Esophagus squamous epithelium (tissue), 4 donors: ENCODE measurements around the gene KCTD5.
"Not testable (repeated sequence)": the region's sequence is repeated elsewhere in the genome, so short reads cannot be mapped to it uniquely, and the experiment has no call there.

Source experiments
- POLR2A ChIP-seq, 4 donors: fragments of 450-650 bp; IDR thresholded peaks; one replicate each; pipeline ENCODE4 v1.6.1; 2017; ENCODE audit warnings: antibody characterized with exemption in 4 of 4, mild to moderate bottlenecking in 4 of 4, moderate library complexity in 3 of 4
- TF ChIP-seq, protein P1 (sequence below), 6 experiments: fragments of 450-650 bp in 4 of 6; fragments of 200-600 bp in 2 of 6; sonication (generic) in 2 of 6; IDR thresholded peaks; one replicate each; pipeline ENCODE4 v1.5.1; 2016 to 2019; ENCODE audit warnings: antibody characterized with exemption in 6 of 6, mild to moderate bottlenecking in 4 of 6, moderate library complexity in 4 of 6

DNA sequence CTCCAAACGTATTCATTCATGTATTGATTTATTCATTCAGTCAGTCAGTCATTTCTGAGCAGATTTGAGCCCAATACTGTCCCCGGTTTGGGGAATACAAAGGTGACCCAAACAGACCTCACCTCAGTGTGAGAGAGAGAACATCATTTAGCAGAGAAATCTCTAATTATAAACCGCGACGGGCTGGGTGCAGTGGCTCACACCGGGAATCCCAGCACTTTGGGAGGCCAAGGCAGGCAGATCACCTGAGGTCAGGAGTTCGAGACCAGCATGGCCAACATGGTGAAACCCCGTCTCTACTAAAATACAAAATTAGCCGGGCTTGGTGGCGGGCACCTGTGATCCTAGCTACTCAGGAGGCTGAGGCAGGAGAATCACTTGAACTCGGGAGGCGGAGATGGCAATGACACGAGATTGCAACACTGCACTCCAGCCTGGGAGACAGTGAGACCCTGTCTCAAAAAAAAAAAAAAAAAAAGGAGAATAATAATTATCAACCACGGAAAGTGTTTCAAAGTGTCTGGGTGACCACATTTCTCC lies 39.4 kb downstream of the KCTD5 start:
- not testable (repeated sequence) for TF ChIP-seq POLR2A (IDR thresholded peaks at IDR 0.05)
- TF ChIP-seq, protein P1, sequence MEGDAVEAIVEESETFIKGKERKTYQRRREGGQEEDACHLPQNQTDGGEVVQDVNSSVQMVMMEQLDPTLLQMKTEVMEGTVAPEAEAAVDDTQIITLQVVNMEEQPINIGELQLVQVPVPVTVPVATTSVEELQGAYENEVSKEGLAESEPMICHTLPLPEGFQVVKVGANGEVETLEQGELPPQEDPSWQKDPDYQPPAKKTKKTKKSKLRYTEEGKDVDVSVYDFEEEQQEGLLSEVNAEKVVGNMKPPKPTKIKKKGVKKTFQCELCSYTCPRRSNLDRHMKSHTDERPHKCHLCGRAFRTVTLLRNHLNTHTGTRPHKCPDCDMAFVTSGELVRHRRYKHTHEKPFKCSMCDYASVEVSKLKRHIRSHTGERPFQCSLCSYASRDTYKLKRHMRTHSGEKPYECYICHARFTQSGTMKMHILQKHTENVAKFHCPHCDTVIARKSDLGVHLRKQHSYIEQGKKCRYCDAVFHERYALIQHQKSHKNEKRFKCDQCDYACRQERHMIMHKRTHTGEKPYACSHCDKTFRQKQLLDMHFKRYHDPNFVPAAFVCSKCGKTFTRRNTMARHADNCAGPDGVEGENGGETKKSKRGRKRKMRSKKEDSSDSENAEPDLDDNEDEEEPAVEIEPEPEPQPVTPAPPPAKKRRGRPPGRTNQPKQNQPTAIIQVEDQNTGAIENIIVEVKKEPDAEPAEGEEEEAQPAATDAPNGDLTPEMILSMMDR (IDR thresholded peaks at IDR 0.05) = not testable (repeated sequence)
